Astrocyte (in vitro differentiated cells and primary cell): ENCODE data around the gene ASAP2.

Source experiments
- CTCF ChIP-seq: IDR thresholded peaks from 2 replicates; pipeline ENCODE4 v1.5.1; 2011; ENCODE audit warnings: low read depth, mild to moderate bottlenecking, inconsistent platforms, low read length, moderate library complexity; ENCODE audit not compliant: insufficient read depth
- EZH2 ChIP-seq: IDR thresholded peaks from 2 replicates; pipeline ENCODE4 v1.6.1; 2012; ENCODE audit warnings: mild to moderate bottlenecking, low read length, inconsistent platforms; ENCODE audit not compliant: insufficient read depth

GRCh38 chr2:9205486-9205885 is 1.1 kb upstream of the ASAP2 start:
- TF ChIP-seq CTCF (no peak), EZH2 (no peak)
